DMS 273 (cell line): Measurements from ENCODE around the gene ERMN.
A peak's percentile ranks its signal among the peaks of the same experiment; 100 is the strongest.
"Not testable (repeated sequence)": the region's sequence is repeated elsewhere in the genome, so short reads cannot be mapped to it uniquely, and the experiment has no call there.

Experiments used
- DNase-seq: peaks from one replicate; lab custom pipeline; 2025; ENCODE audit not compliant: unreplicated experiment; lab: John Stamatoyannopoulos, UW

Gene ERMN

GRCh38 chr2:157325786-157326185, at the start of gene ERMN:
Gene ERMN, minus strand, starts transcription at chr2:157325824. Its CDS starts 182 bp downstream, at chr2:157325642.
- peak; percentile 20 for DNase-seq

GRCh38 chr2:157375384-157375783, 49.8 kb upstream of the ERMN start:
- DNase-seq, result peak; percentile 28

GRCh38 chr2:157368508-157368907, 42.9 kb upstream of the ERMN start:
- not testable (repeated sequence) for DNase-seq

- DNase-seq, result no peak
Measured at GRCh38 chr2:157367704-157368103, 42.1 kb upstream of the ERMN start.

- DNase-seq, result no peak
Measured at GRCh38 chr2:157364257-157364974, 38.8 kb upstream of the ERMN start.

GRCh38 chr2:157363612-157364101, 38.0 kb upstream of the ERMN start:
- DNase-seq, result no peak

GRCh38 chr2:157362627-157363026, 37.0 kb upstream of the ERMN start:
- no peak for DNase-seq

GRCh38 chr2:157361526-157361925, 35.9 kb upstream of the ERMN start:
- DNase-seq, result no peak

GRCh38 chr2:157359628-157360027, 34.0 kb upstream of the ERMN start:
- DNase-seq, result no peak

- DNase-seq, result no peak
Measured at GRCh38 chr2:157355618-157356017, 30.0 kb upstream of the ERMN start.

- DNase-seq, result no peak
Measured at GRCh38 chr2:157349949-157350515, 24.4 kb upstream of the ERMN start.

GRCh38 chr2:157348291-157348921, 22.8 kb upstream of the ERMN start:
- no peak for DNase-seq

- DNase-seq, result no peak
Measured at GRCh38 chr2:157345647-157346389, 20.2 kb upstream of the ERMN start.

- not testable (repeated sequence) for DNase-seq
Measured at GRCh38 chr2:157341381-157341780, 15.8 kb upstream of the ERMN start.

GRCh38 chr2:157339965-157340655, 14.5 kb upstream of the ERMN start:
- peak; percentile 3 for DNase-seq

GRCh38 chr2:157337978-157338377, 12.4 kb upstream of the ERMN start:
- peak; percentile 9 for DNase-seq

GRCh38 chr2:157336137-157337010, 10.8 kb upstream of the ERMN start:
- peak; percentile 79 for DNase-seq

- DNase-seq, result no peak
Measured at GRCh38 chr2:157334797-157335196, 9.2 kb upstream of the ERMN start.

- no peak for DNase-seq
Measured at GRCh38 chr2:157334335-157334734, 8.7 kb upstream of the ERMN start.
